Dedifferentiated amniotic fluid mesenchymal stem cell (primary cell): ENCODE results near the gene MYO5B.
"Not testable (repeated sequence)": the region's sequence is repeated elsewhere in the genome, so short reads cannot be mapped to it uniquely, and the experiment has no call there.

Experiments used
- DNase-seq: peaks from one replicate; pipeline ENCODE4 v3.0.0-alpha.2; 2016; ENCODE audit errors: extremely low spot score

Gene MYO5B

GRCh38 chr18:49795612-49796552 is 399.1 kb downstream of the MYO5B start:
- no peak for DNase-seq

DNA sequence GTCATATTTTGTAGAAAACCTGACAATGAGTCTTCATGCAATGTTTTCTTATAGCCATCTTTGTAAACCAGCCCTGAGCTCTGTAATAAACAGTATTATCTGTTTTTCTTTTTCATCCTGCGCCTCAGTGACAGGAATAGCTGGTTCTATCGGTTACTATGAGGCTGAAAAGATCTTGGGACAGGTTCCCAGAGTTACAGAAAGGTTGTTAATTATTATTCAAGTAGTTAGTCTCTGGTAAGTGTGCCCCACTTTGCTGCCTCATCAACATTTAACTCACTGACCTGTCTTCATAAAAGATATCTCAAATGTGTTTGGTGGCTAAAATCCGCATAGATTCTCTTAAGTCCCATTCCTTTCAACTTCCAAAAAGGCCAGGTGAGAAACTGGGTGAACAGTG is 400.2 kb downstream of the MYO5B start:
- DNase-seq, result no peak

DNA sequence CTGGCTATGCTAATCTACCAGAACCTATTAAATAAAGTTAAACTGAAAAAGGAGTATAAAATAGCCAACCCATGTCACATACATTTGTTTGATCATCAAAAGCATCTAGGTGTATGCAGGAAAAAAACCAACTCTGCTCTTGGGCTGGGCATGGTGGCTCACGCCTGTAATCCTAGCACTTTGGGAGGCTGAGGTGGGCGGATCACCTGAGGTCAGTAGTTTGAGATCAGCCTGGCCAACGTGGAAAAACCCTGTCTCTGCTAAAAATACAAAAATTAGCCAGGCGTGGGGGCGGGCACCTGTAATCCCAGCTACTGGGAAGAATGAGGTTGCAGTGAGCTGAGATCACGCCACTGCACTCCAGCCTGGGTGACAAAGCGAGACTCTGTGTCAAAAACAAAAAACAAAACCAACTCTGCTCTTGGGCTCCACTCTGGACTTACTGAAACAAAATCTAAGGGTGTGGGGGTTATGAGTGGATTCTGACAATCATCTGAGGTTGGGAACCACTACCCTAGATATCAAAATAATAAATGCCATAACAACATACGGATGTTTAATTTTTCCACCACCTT is 405.3 kb downstream of the MYO5B start:
- not testable (repeated sequence) for DNase-seq

DNA sequence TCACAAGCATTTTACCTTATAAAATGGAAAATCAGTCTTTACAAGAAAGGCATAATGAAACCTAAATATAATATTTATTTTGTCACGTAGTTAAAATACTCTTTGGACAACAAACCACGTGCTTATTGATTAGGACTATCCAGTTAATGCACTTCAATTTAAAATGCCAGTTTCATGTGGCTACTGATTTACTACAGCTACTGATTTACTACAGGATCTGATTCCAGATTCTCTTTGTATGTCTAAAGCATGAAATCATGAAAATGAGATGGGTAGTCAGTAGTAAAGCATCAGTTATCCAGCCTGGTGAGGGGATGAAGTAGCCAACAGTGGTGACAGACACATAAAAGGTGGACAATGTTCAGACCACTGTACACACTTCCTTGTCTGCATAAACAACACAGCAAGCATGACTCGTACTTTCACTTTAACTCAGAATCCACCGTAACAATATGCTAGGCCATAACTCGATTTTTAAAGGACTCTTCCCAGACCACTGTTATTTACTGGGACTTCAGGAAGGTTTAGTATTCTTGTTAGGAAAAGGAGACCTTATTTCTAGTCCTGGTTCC is 406.5 kb downstream of the MYO5B start:
- no peak for DNase-seq

- DNase-seq, result no peak
Observed at GRCh38 chr18:49786019-49786720, 408.8 kb downstream of the MYO5B start.

DNA sequence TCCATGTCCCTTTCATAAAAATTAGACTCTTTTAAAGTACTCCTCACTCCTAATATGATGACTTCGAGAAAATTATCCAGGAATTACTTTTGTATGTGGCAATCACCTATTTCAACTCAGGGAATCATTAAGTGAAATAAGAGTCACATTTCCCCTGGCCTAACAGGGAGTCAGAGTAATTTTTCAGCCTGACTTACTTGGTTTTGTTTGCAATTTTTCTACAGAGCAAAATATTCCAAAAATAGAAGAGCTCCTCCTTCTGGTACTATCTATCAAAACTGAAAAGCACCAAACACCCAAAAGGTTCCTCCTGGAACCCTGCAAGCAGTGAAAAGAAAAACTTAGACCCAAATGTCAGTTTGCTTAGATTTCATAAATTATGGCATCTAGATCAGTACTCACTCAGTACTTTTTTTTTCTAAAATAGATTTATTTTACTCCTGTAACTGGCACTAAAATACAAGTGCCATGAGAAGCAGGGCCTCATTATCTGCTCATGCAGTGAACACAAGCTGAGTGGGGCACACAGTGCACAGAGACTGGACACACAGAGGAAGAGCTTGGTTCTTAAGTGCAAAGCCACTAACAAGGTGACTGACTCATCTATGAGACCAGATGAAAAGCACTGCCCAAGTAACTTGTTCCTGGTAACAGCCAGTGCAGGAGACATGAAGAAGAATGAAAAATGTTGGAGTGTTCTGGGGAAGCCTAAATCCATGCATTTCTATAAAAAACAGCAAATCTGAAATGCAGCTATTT is 410.3 kb downstream of the MYO5B start:
- no peak for DNase-seq

- DNase-seq, result not testable (repeated sequence)
Observed at GRCh38 chr18:49783631-49784030, 411.3 kb downstream of the MYO5B start.

GRCh38 chr18:49778826-49779465 is 416.0 kb downstream of the MYO5B start:
- no peak for DNase-seq
